Neuronal stem cell (in vitro differentiated cells): Measurements from ENCODE around the gene SRI.
A peak's percentile ranks its signal among the peaks of the same experiment; 100 is the strongest.

ENCODE experiments used
- DNase-seq: peaks from one replicate; pipeline ENCODE4 v3.0.0-alpha.2; 2013; ENCODE audit warnings: low spot score
- H2AFZ ChIP-seq: one replicate; pipeline ENCODE4 v1.6.1; 2013; ENCODE audit warnings: mild to moderate bottlenecking, low read length, inconsistent platforms
- H2AK5ac ChIP-seq: 2 replicates; pipeline ENCODE4 v1.6.1; 2013; ENCODE audit warnings: low read depth, mild to moderate bottlenecking, inconsistent platforms, low read length, moderate library complexity, mixed read lengths
- H2BK120ac ChIP-seq: 2 replicates; pipeline ENCODE4 v1.6.1; 2013; ENCODE audit warnings: low read depth, mild to moderate bottlenecking, inconsistent platforms, low read length, moderate library complexity, mixed read lengths
- H2BK12ac ChIP-seq: one replicate; pipeline ENCODE4 v1.6.1; 2013; ENCODE audit warnings: low read length, inconsistent platforms
- H2BK15ac ChIP-seq: 2 replicates; pipeline ENCODE4 v1.6.1; 2013; ENCODE audit warnings: mild to moderate bottlenecking, low read length, inconsistent platforms, mixed read lengths
- H2BK5ac ChIP-seq: one replicate; pipeline ENCODE4 v1.6.1; 2013; ENCODE audit warnings: inconsistent platforms, mild to moderate bottlenecking, low read length, moderate library complexity
- H3K14ac ChIP-seq: one replicate; pipeline ENCODE4 v1.6.1; 2013; ENCODE audit warnings: low read length, inconsistent platforms
- H3K18ac ChIP-seq: 2 replicates; pipeline ENCODE4 v1.6.1; 2013; ENCODE audit warnings: low read length, inconsistent platforms
- H3K23ac ChIP-seq: 2 replicates; pipeline ENCODE4 v1.6.1; 2013; ENCODE audit warnings: low read depth, mild to moderate bottlenecking, mixed read lengths, low read length, inconsistent platforms; ENCODE audit not compliant: poor library complexity
- H3K27ac ChIP-seq: replicated peaks from 3 replicates; pipeline ENCODE4 v1.5.1; 2013; ENCODE audit warnings: low read length, inconsistent platforms
- H3K27me3 ChIP-seq, 3 experiments: 2 replicates each; pipeline ENCODE4 v1.6.1; 2013; ENCODE audit warnings: low read length in 3 of 3, mild to moderate bottlenecking in 2 of 3, inconsistent platforms in 1 of 3, low read depth in 1 of 3, mixed read lengths in 1 of 3, moderate library complexity in 1 of 3; ENCODE audit not compliant: control insufficient read depth in 3 of 3, insufficient read depth in 3 of 3
- H3K36me3 ChIP-seq, 2 donors: replicated peaks in 1 of 2; 2 replicates each; pipeline ENCODE4 v1.6.1; 2013; ENCODE audit warnings: low read length in 2 of 2; ENCODE audit not compliant: control insufficient read depth in 2 of 2, insufficient read depth in 2 of 2
- H3K4ac ChIP-seq: 2 replicates; pipeline ENCODE4 v1.6.1; 2013; ENCODE audit warnings: inconsistent platforms, mild to moderate bottlenecking, low read length, moderate library complexity
- H3K4me1 ChIP-seq, 2 donors: 1 replicate in 1 of 2; 2 replicates in 1 of 2; pipeline ENCODE4 v1.6.1; 2013; ENCODE audit warnings: low read length in 2 of 2, low read depth in 1 of 2; ENCODE audit not compliant: control insufficient read depth in 2 of 2, insufficient read depth in 1 of 2
- H3K4me2 ChIP-seq: one replicate; pipeline ENCODE4 v1.6.1; 2013; ENCODE audit warnings: mild to moderate bottlenecking, low read length, inconsistent platforms; ENCODE audit not compliant: insufficient read depth, poor library complexity, severe bottlenecking
- H3K4me3 ChIP-seq, 2 donors: 2 replicates each; pipeline ENCODE4 v1.5.1; 2013; ENCODE audit warnings: low read length in 2 of 2, mild to moderate bottlenecking in 2 of 2, inconsistent platforms in 1 of 2, moderate library complexity in 1 of 2
- H3K79me1 ChIP-seq: one replicate; pipeline ENCODE4 v1.6.1; 2013; ENCODE audit warnings: low read depth, mild to moderate bottlenecking, inconsistent platforms, low read length, moderate library complexity
- H3K9ac ChIP-seq: one replicate; pipeline ENCODE4 v1.6.1; 2013; ENCODE audit warnings: mild to moderate bottlenecking, low read depth, low read length, inconsistent platforms; ENCODE audit not compliant: poor library complexity
- H3K9me3 ChIP-seq, 2 donors: replicated peaks in 1 of 2; 2 replicates each; pipeline versions ENCODE3 to v1.6.1; 2013; ENCODE audit warnings: low read length in 2 of 2, mild to moderate bottlenecking in 2 of 2, inconsistent platforms in 1 of 2, low read depth in 1 of 2, mixed read lengths in 1 of 2, moderate library complexity in 1 of 2; ENCODE audit not compliant: control insufficient read depth in 2 of 2, insufficient read depth in 1 of 2
- H4K8ac ChIP-seq: one replicate; pipeline ENCODE4 v1.6.1; 2013; ENCODE audit warnings: low read depth, mild to moderate bottlenecking, inconsistent platforms, low read length, moderate library complexity
- H4K91ac ChIP-seq: one replicate; pipeline ENCODE4 v1.6.1; 2013; ENCODE audit warnings: low read length, low read depth, mild to moderate bottlenecking, inconsistent platforms; ENCODE audit not compliant: poor library complexity
- WGBS, 2 donors: extraction: QIAGEN DNeasy Blood & Tissue Kit; methylation state at CpG; one replicate each; pipeline ENCODE4 v1.1.7; 2013; ENCODE audit warnings: missing lambda C conversion rate in 2 of 2, mixed read lengths in 1 of 2; ENCODE audit not compliant: insufficient read length in 2 of 2, insufficient replicate concordance in 1 of 2; ENCODE audit errors: extremely low coverage in 2 of 2; 5-methylcytosine and 5-hydroxymethylcytosine counted together

SRI gene

DNA sequence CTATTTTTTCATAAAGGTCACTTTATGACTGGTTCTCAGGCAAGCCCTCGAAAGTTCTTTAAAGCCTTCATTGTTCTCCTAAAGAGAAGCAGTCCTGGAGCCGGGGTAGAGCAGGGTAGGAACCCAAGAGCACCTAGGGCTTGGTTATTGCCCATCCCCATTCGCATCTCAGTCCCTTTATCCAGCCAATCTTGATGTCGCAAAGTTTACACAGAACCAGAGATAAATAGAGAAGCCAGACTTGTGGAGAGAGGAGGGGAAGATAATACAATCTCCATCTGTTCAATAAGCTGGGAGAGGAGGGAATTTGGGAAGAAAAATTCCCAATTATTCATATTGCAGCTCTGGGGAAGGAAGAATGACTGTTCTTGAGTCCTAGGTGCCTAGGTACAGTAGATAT, 6.4 kb upstream of the SRI start:
- Histone ChIP-seq H2BK15ac (no peak overlapping the region), H3K9ac (no peak overlapping the region), H2AFZ (no peak overlapping the region), H3K9me3 (no peaks in the 10 kb centered on the region), H3K79me1 (no peaks in the 10 kb centered on the region), H3K4me2 (no peak overlapping the region), H3K14ac (no peak overlapping the region), H3K4me3 (no peak overlapping the region), H3K36me3 (no peaks in the 10 kb centered on the region), H3K18ac (no peak overlapping the region), H3K27ac (no peak overlapping the region), H2BK12ac (no peak overlapping the region), H3K4me1 (peaks cover 0 to 2% of the 10 kb centered on the region in 2 donors), H4K91ac (no peak overlapping the region), H2AK5ac (no peak overlapping the region), H2BK5ac (no peak overlapping the region), H4K8ac (no peak overlapping the region), H3K23ac (no peak overlapping the region), H2BK120ac (no peak overlapping the region), H3K27me3 (no peaks in the 10 kb centered on the region), H3K4ac (no peak overlapping the region)
- no CpG with 5 or more reads among the region's 4 CpGs for WGBS, 2 donors
- no peak for DNase-seq

DNA sequence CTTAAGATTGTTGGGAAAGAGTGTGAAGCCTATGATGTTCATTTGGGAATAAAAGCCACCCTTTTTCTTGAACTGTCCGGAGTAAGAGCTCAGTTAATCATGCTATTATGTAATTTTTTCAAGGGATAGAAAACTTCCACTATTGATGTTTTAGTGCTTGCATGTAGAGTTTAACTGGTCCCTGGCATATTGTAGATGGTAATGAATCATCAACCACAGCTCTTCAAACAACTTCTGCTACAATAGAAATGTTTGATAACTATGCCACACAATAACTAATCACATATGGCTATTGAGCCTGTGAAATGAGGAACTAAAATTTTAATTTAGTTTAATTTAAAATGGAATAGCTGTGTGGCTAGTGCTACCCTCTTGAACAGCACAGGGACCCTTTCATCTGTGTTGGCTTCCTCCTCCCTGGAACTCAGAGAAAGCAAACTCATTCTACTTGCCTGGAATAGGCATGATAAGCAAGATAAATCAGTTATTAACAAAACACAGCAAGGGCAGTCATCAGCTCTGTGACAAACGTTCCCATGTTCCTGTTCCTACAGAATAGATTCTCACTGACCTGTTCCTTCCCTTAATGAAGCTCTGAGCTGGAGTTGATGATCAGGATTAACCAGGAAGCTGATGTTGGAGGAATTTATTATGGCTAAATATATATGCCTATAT, 4.9 kb upstream of the SRI start:
- no peak overlapping the region for H3K27ac ChIP-seq
- no peak overlapping the region for H4K91ac ChIP-seq
- no peak overlapping the region for H3K14ac ChIP-seq
- no peak overlapping the region for H2BK120ac ChIP-seq
- H2BK5ac ChIP-seq, result no peak overlapping the region
- no peak overlapping the region for H3K4me3 ChIP-seq
- H3K4me1 ChIP-seq, result peaks cover 0 to 6% of the 10 kb centered on the region in 2 donors
- H3K36me3 ChIP-seq, result no peaks in the 10 kb centered on the region
- H3K9ac ChIP-seq, result no peak overlapping the region
- no peaks in the 10 kb centered on the region for H3K9me3 ChIP-seq
- no peak for DNase-seq
- H2BK15ac ChIP-seq, result no peak overlapping the region
- H3K27me3 ChIP-seq, result no peaks in the 10 kb centered on the region
- H2BK12ac ChIP-seq, result no peak overlapping the region
- no peak overlapping the region for H2AK5ac ChIP-seq
- WGBS, 2 donors, result no CpG with 5 or more reads among the region's 2 CpGs
- H4K8ac ChIP-seq, result no peak overlapping the region
- H3K79me1 ChIP-seq, result no peaks in the 10 kb centered on the region
- no peak overlapping the region for H3K4ac ChIP-seq
- no peak overlapping the region for H3K4me2 ChIP-seq
- H2AFZ ChIP-seq, result no peak overlapping the region
- no peak overlapping the region for H3K23ac ChIP-seq
- H3K18ac ChIP-seq, result no peak overlapping the region

- no peaks in the 10 kb centered on the region for H3K9me3 ChIP-seq
- H3K4me3 ChIP-seq, result no peak overlapping the region
- no peak overlapping the region for H2BK5ac ChIP-seq
- H3K23ac ChIP-seq, result no peak overlapping the region
- no peak overlapping the region for H3K4me2 ChIP-seq
- H2BK12ac ChIP-seq, result no peak overlapping the region
- H3K9ac ChIP-seq, result no peak overlapping the region
- no peaks in the 10 kb centered on the region for H3K27me3 ChIP-seq
- no peak overlapping the region for H2AK5ac ChIP-seq
- no peak for DNase-seq
- H3K4ac ChIP-seq, result no peak overlapping the region
- no peak overlapping the region for H4K91ac ChIP-seq
- no peak overlapping the region for H2AFZ ChIP-seq
- no peak overlapping the region for H4K8ac ChIP-seq
- H3K27ac ChIP-seq, result no peak overlapping the region
- WGBS, 2 donors, result no CpG with 5 or more reads among the region's 2 CpGs
- no peak overlapping the region for H3K18ac ChIP-seq
- H3K79me1 ChIP-seq, result no peaks in the 10 kb centered on the region
- no peaks in the 10 kb centered on the region for H3K36me3 ChIP-seq
- no peak overlapping the region for H2BK120ac ChIP-seq
- peaks cover 0 to 8% of the 10 kb centered on the region in 2 donors for H3K4me1 ChIP-seq
- no peak overlapping the region for H3K14ac ChIP-seq
- H2BK15ac ChIP-seq, result no peak overlapping the region
Measured at GRCh38 chr7:88223265-88223664, 3.4 kb upstream of the SRI start.

DNA sequence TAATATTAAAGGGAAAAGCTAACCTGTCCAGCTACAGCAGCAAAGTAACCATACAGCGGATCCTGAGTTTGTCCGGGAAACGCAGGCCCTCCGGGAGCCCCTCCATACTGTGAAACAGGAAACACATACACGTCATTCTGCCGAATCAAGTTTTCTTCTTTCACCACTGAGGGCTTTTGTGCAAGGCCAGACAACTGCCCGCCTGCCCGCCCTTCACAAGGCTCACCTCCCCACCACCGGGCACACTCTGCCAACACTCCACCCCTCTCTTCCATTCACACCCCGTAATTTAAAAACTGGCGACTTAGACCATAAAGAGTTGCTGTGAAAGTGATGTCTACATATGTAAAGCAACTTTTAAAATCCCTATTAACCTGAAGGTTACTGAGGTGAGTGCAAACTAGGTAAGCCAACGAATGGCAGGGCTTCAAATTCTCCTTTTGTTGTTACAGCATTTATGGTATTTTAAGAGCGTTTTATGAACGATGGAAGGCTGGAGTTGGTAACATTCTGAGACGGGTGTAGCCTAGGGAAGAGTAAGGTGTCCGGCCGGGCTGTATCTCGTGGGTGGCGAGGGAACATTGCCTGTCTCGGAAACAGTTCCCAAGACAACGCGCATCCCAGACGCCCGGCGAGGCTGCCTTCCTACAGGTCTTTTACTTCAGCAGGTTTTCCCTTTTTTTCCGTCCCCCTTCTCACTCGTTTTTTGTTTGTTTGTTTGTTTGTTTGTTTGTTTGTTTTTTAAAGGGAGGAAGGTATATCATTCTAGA, 817 bp downstream of the SRI start:
- H3K4me1 ChIP-seq, result peaks cover 3 to 15% of the 10 kb centered on the region in 2 donors
- peak overlapping the region; percentile 84 to 99 for H3K4me3 ChIP-seq
- H2BK120ac ChIP-seq, result no peak overlapping the region
- no peak overlapping the region for H2BK12ac ChIP-seq
- H3K27ac ChIP-seq, result no peak overlapping the region
- H2BK15ac ChIP-seq, result no peak overlapping the region
- H3K9ac ChIP-seq, result no peak overlapping the region
- peaks cover 4 to 38% of the 10 kb centered on the region in 2 donors for H3K36me3 ChIP-seq
- H2AK5ac ChIP-seq, result no peak overlapping the region
- DNase-seq, result no peak
- H3K18ac ChIP-seq, result no peak overlapping the region
- peak overlapping the region; percentile 72 for H3K4me2 ChIP-seq
- no peak overlapping the region for H4K91ac ChIP-seq
- H3K4ac ChIP-seq, result no peak overlapping the region
- no peak overlapping the region for H2BK5ac ChIP-seq
- WGBS, 2 donors, result no CpG with 5 or more reads among the region's 27 CpGs
- H2AFZ ChIP-seq, result peak overlapping the region; percentile 95
- no peak overlapping the region for H3K23ac ChIP-seq
- H3K14ac ChIP-seq, result no peak overlapping the region
- H3K27me3 ChIP-seq, result no peaks in the 10 kb centered on the region
- no peak overlapping the region for H4K8ac ChIP-seq
- H3K9me3 ChIP-seq, result no peaks in the 10 kb centered on the region
- peaks cover 3% of the 10 kb centered on the region for H3K79me1 ChIP-seq
